HG02938 (cell line): ENCODE results near the gene CCDC91.

Experiments
- ATAC-seq: cut with Tn5 transposase; IDR thresholded peaks from one replicate; pipeline ENCODE4 v1.9.1; 2021; ENCODE audit warnings: mild to moderate bottlenecking, moderate library complexity; ENCODE audit not compliant: unreplicated experiment

CCDC91 gene

GRCh38 chr12:28569698-28570411, 379.6 kb downstream of the CCDC91 start:
- ATAC-seq: no peak

DNA sequence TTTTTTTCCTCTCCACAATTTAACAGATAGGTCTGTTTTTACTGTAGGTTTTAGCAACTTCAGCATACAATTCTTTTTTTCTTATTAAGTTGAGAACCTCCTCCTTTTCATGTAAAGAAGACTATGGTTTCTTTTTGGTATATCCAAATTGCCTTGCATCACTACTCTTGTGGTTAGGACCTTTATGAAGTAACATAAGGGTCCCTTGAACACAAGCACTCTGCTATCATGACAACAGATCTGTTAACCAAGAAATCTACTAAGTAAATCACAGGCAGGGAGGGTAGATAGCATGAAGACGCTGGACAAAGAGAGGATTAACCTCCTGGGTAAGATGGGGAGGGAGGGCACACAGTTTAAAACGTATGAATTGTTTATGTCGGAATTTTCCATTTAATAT, 380.6 kb downstream of the CCDC91 start:
- ATAC-seq: no peak

DNA sequence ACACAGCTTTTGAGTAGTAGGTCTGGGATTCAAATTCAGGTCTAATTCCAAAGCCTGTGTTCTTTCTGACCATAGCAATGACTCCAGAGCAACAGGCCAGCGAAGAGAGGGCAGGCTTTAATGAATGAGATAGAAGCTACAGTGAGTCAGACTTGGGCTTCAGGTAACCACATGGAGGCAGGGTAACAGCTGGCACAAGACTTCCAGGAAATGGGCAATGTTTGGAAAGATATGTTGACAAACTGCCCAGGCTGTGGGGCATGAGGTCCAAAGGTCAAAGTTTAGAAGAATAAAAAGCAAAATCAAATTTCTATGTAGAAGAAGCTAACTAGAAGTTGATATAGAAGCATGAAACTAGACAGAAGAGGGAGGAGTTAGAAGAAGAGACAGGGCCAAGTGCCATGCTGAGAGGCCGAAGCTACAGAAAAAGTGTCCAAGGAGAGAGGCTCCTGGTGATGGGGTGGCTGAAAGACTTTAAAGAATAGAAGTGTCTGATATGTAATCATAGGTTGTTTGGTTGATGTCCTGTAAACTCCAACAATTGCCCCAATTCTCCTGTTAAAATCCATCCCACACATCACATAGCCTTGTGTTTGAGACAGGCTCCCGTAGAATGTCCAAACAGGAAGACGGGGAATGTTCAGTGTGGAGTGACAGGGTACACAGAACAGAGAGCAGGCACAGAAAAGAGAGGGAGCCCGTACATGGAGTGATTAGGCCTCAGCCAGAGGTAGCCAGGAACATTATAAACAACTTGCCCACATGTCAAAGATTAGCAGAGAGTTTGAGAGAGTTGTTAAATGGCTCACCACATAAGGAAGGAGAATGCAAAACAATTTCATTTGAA, 384.7 kb downstream of the CCDC91 start:
- no peak for ATAC-seq

GRCh38 chr12:28575593-28576205, 385.4 kb downstream of the CCDC91 start:
- ATAC-seq: no peak

DNA sequence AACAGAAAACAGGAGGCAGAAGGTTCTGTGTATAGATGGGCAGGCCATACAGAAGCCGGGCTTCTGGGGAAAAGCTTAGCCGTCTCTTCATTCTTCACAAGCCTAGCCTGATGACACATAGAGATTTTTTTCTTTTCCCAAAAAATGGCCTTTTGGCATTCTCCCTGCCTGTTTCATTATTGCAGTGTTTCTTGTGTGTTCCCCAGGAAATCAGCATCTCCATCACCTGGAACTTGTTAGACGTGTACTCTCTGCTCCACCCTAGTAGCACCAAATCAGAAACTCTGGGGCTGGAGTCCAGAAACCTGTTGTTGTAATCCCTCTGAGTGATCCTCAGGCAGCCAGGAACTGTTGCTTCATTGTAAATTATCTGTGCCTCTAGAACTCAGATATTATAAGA, 388.1 kb downstream of the CCDC91 start:
- no peak for ATAC-seq

- no peak for ATAC-seq
Measured at GRCh38 chr12:28578833-28579252, 388.6 kb downstream of the CCDC91 start.

DNA sequence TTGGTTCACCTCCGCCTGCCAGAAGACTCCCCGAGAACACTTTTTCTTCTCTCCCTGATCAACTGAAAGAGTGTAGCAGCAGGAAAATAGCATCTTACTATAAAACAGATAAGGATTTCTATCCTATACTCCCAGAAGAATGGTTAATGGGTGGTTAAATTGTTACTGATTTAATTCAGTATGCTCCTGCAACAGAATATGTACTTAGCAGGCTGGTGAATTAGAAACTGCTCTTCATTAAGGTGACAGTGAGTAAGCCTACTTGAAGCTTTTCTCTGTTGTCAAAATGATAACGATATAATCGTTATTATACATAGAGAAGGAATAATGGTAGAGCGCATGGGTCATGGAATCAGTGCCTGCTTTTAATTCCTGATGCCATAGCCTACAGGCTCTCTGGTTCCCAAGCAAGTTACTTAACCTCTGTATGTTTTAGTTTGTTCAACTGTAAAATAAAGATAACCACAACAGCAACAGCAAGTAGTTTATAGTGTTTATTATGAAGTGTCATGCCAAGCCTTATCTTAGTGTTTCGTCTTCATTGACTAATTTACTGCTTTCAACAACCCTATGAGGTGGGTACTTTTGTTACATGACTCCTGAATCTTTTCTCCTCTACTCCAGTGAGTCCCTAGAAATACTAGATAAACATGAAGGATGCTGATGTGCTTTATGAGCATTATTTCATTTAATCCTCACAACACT, 392.6 kb downstream of the CCDC91 start:
- no peak for ATAC-seq

GRCh38 chr12:28583701-28584261, 393.5 kb downstream of the CCDC91 start:
- no peak for ATAC-seq

GRCh38 chr12:28585146-28585545, 394.9 kb downstream of the CCDC91 start:
- ATAC-seq: no peak

DNA sequence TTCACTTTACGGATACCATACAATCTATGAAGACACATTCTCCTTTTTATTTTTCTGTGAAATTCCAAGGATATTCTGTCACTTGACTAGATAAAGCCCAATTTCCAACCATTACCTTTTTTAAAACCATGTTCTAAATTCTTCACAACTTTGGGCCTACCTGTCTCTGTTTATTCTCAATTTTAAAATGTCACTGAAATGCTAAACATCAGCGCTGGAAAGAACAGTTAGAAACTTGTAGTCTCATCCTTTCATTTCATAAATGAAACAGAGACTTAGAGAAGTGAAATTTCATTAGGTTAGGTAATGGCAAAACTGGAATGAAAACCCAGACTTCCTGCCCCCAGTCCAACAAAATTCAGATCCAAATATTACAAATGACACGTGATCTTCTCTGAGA, 396.2 kb downstream of the CCDC91 start:
- ATAC-seq: no peak

GRCh38 chr12:28591831-28592230, 401.6 kb downstream of the CCDC91 start:
- ATAC-seq: no peak
